ENCODE data around the gene ASPRV1.

ASPRV1 gene

GRCh38 chr2:69988086-69988635, 26.7 kb upstream of the ASPRV1 start:
- TF ChIP-seq CTCF (IDR thresholded peaks at IDR 0.05; ENCODE audit: borderline replicate concordance, insufficient read depth, low read depth, low read length): no peak
- H3K4me3 ChIP-seq (ENCODE audit: low read depth, low read length): no peak overlapping the region

- H3K4me3 ChIP-seq (ENCODE audit: low read depth, low read length): no peak overlapping the region
- no peak for TF ChIP-seq CTCF (IDR thresholded peaks at IDR 0.05; ENCODE audit: borderline replicate concordance, insufficient read depth, low read depth, low read length)
These were observed 25.3 kb upstream of the ASPRV1 start for GRCh38 chr2:69986691-69987090.

- H3K4me3 ChIP-seq (ENCODE audit: low read depth, low read length): no peak overlapping the region
- TF ChIP-seq CTCF (IDR thresholded peaks at IDR 0.05; ENCODE audit: borderline replicate concordance, insufficient read depth, low read depth, low read length): no peak
These were observed 24.3 kb upstream of the ASPRV1 start for GRCh38 chr2:69985688-69986087.

- TF ChIP-seq CTCF (IDR thresholded peaks at IDR 0.05; ENCODE audit: borderline replicate concordance, insufficient read depth, low read depth, low read length): no peak
These were observed 23.8 kb upstream of the ASPRV1 start for GRCh38 chr2:69985216-69985615.

GRCh38 chr2:69983392-69983966, 22.0 kb upstream of the ASPRV1 start:
- TF ChIP-seq CTCF (IDR thresholded peaks at IDR 0.05; ENCODE audit: borderline replicate concordance, insufficient read depth, low read depth, low read length): no peak
- no peak overlapping the region for H3K4me3 ChIP-seq (ENCODE audit: low read depth, low read length)

More at GRCh38 chr2:69985216-69985615, 23.8 kb upstream of the ASPRV1 start:
- H3K4me3 ChIP-seq (ENCODE audit: low read depth, low read length): no peak overlapping the region

GRCh38 chr2:69979902-69980807, 18.7 kb upstream of the ASPRV1 start:
- no peak overlapping the region for H3K4me3 ChIP-seq (ENCODE audit: low read depth, low read length)
- TF ChIP-seq CTCF (IDR thresholded peaks at IDR 0.05; ENCODE audit: borderline replicate concordance, insufficient read depth, low read depth, low read length): no peak
